PC-3 (cell line): ENCODE measurements around the gene DLEC1. TPM values are rescaled to one million over a fixed set of nuclear protein-coding genes. Genes with fewer than 3 reads are reported as not detected.

ENCODE experiments used
- ATAC-seq: fragments of 200-7000 bp; cut with Tn5 transposase; 2 replicates; pipeline ENCODE4 v1.9.1; 2020; ENCODE audit warnings: mild to moderate bottlenecking, moderate library complexity
- BruUV-seq: library from RNA; stranded (reverse); fragments of 400-500 nt; replicated peaks from 2 replicates; lab custom pipeline; 2021; lab: Mats Ljungman, UMichigan
- CTCF ChIA-PET: fragments of 300-600 bp; sonication (Branson Sonifier 250); formaldehyde crosslinking; loops from one replicate; lab custom pipeline; 2022; ENCODE audit warnings: antibody characterized with exemption; lab: Charles Lee
- POLR2A ChIA-PET: fragments of 300-600 bp; sonication (Branson Sonifier 250); formaldehyde crosslinking; loops from one replicate; lab custom pipeline; 2022; ENCODE audit warnings: antibody characterized with exemption; ENCODE audit not compliant: unreplicated experiment; lab: Charles Lee
- DNase-seq: peaks from one replicate; pipeline ENCODE4 v3.0.0-alpha.2; 2015
- H2AFZ ChIP-seq: fragments of 300-600 bp; sonication (generic); 2 replicates; pipeline ENCODE4 v1.6.0; 2016; ENCODE audit warnings: antibody characterized with exemption, low read length
- H3F3A ChIP-seq: fragments of 300-600 bp; sonication (generic); one replicate; pipeline ENCODE4 v1.6.0; 2017; ENCODE audit warnings: antibody characterized with exemption, low read length, control low read depth, mild to moderate bottlenecking; ENCODE audit not compliant: unreplicated experiment
- H3K27ac ChIP-seq: fragments of 300-600 bp; sonication (generic); 2 replicates; pipeline ENCODE4 v1.5.1; 2016; ENCODE audit warnings: mild to moderate bottlenecking, low read length
- H3K27me3 ChIP-seq: fragments of 300-600 bp; sonication (generic); 2 replicates; pipeline ENCODE4 v1.6.1; 2016; ENCODE audit warnings: low read length, mixed read lengths
- H3K36me3 ChIP-seq: fragments of 300-600 bp; sonication (generic); 2 replicates; pipeline ENCODE4 v1.6.1; 2016; ENCODE audit warnings: low read depth, mixed run types, low read length, mixed read lengths
- H3K4me1 ChIP-seq: fragments of 300-600 bp; sonication (generic); 2 replicates; pipeline ENCODE4 v1.5.1; 2016; ENCODE audit warnings: low read length; ENCODE audit not compliant: insufficient read depth
- H3K4me2 ChIP-seq: fragments of 300-600 bp; sonication (generic); 2 replicates; pipeline ENCODE4 v1.6.0; 2016; ENCODE audit warnings: low read length
- H3K4me3 ChIP-seq: fragments of 300-600 bp; sonication (generic); 2 replicates; pipeline ENCODE4 v1.5.1; 2016; ENCODE audit warnings: mild to moderate bottlenecking, low read length, mixed read lengths
- H3K79me2 ChIP-seq: fragments of 300-600 bp; sonication (generic); 2 replicates; pipeline ENCODE4 v1.6.1; 2017; ENCODE audit warnings: low read length, mixed read lengths
- H3K9ac ChIP-seq: fragments of 300-600 bp; sonication (generic); 2 replicates; pipeline ENCODE4 v1.6.0; 2016; ENCODE audit warnings: mild to moderate bottlenecking, low read length
- H3K9me2 ChIP-seq: fragments of 300-600 bp; sonication (generic); replicated peaks from 2 replicates; pipeline ENCODE4 v1.6.1; 2016; ENCODE audit warnings: mixed run types, low read length, mixed read lengths
- H3K9me3 ChIP-seq: fragments of 300-600 bp; sonication (generic); 2 replicates; pipeline ENCODE4 v1.6.1; 2016; ENCODE audit warnings: low read length, mixed read lengths
- H4K20me1 ChIP-seq: fragments of 300-600 bp; sonication (generic); 2 replicates; pipeline ENCODE4 v1.6.1; 2016; ENCODE audit warnings: low read length, mixed read lengths
- CTCF ChIP-seq: fragments of 300-600 bp; sonication (generic); conservative IDR thresholded peaks from 2 replicates; pipeline ENCODE4 v1.5.1; 2017; ENCODE audit warnings: antibody characterized with exemption, low read depth, mild to moderate bottlenecking, low read length
- EZH2 ChIP-seq: fragments of 300-600 bp; sonication (generic); IDR thresholded peaks from one replicate; pipeline ENCODE4 v1.6.1; 2017; ENCODE audit warnings: antibody characterized with exemption, mild to moderate bottlenecking, low read length; ENCODE audit not compliant: unreplicated experiment
- EZH2phosphoT487 ChIP-seq: fragments of 300-600 bp; sonication (generic); IDR thresholded peaks from 2 replicates; pipeline ENCODE4 v1.6.1; 2018; ENCODE audit warnings: mild to moderate bottlenecking, antibody characterized with exemption, low read length, borderline replicate concordance
- intact Hi-C: fragments of 100-400 bp; cut with micrococcal nuclease; formaldehyde crosslinking; loops from 2 replicates; pipeline ENCODE4 v1.9.0; 2023
- total RNA-seq: library from RNA; depleted of rRNA; stranded (reverse); fragments of >200 nt; gene quantifications from 2 replicates; pipeline ENCODE4 v1.2.3, GENCODE V29; 2014

Gene DLEC1
- total RNA-seq, 1 experiment from 2014 or later: not detected

GRCh38 chr3:38127611-38128302, 88.7 kb downstream of the DLEC1 start:
- Histone ChIP-seq H3K36me3 (peaks cover 85% of the 10 kb centered on the region), H3K79me2 (peaks cover 31% of the 10 kb centered on the region), H3K4me1 (peaks cover 33% of the 10 kb centered on the region), H4K20me1 (no peaks in the 10 kb centered on the region), H3K4me2 (no peak overlapping the region), H3K9me2 (no peaks in the 10 kb centered on the region), H3K4me3 (no peak overlapping the region), H3K9ac (no peak overlapping the region), H2AFZ (no peak overlapping the region), H3F3A (peaks cover 6% of the 10 kb centered on the region), H3K27ac (no peak overlapping the region), H3K27me3 (no peaks in the 10 kb centered on the region), H3K9me3 (no peaks in the 10 kb centered on the region)
- DNase-seq (no peak), ATAC-seq (peak; percentile 32; the same call in 1 of the 2 replicates)
- intact Hi-C loops: no loop called here
- BruUV-seq: no TSS peak
- POLR2A ChIA-PET: no interaction called here
- no peak for TF ChIP-seq EZH2phosphoT487
- CTCF ChIA-PET: no interaction called here

- peaks cover 38% of the 10 kb centered on the region for H3K4me1 ChIP-seq
- no peaks in the 10 kb centered on the region for H3K9me3 ChIP-seq
- intact Hi-C loops: no loop called here
- H3K9me2 ChIP-seq: no peaks in the 10 kb centered on the region
- no peaks in the 10 kb centered on the region for H4K20me1 ChIP-seq
- no peak for DNase-seq
- H3K27me3 ChIP-seq: no peaks in the 10 kb centered on the region
- BruUV-seq: no TSS peak
- peaks cover 7% of the 10 kb centered on the region for H3F3A ChIP-seq
- peaks cover 35% of the 10 kb centered on the region for H3K79me2 ChIP-seq
- H3K4me2 ChIP-seq: no peak overlapping the region
- ChIA-PET CTCF (no interaction called here), POLR2A (no interaction called here)
- TF ChIP-seq EZH2 (no peak), EZH2phosphoT487 (no peak), CTCF (no peak)
- H3K27ac ChIP-seq: no peak overlapping the region
- no peak overlapping the region for H2AFZ ChIP-seq
- ATAC-seq: no peak
- H3K4me3 ChIP-seq: no peak overlapping the region
- H3K36me3 ChIP-seq: peaks cover 83% of the 10 kb centered on the region
- no peak overlapping the region for H3K9ac ChIP-seq
Measured at GRCh38 chr3:38128303-38128655, 89.3 kb downstream of the DLEC1 start.

- no peaks in the 10 kb centered on the region for H3K27me3 ChIP-seq
- intact Hi-C loops: no loop called here
- DNase-seq: no peak
- H4K20me1 ChIP-seq: no peaks in the 10 kb centered on the region
- peaks cover 44% of the 10 kb centered on the region for H3K4me1 ChIP-seq
- H3K4me3 ChIP-seq: no peak overlapping the region
- ChIA-PET POLR2A (no interaction called here), CTCF (no interaction called here)
- H2AFZ ChIP-seq: no peak overlapping the region
- H3F3A ChIP-seq: peaks cover 7% of the 10 kb centered on the region
- TF ChIP-seq EZH2: no peak
- TF ChIP-seq CTCF: no peak
- no peak for TF ChIP-seq EZH2phosphoT487
- no TSS peak for BruUV-seq
- H3K4me2 ChIP-seq: no peak overlapping the region
- no peaks in the 10 kb centered on the region for H3K9me3 ChIP-seq
- no peak overlapping the region for H3K9ac ChIP-seq
- H3K9me2 ChIP-seq: no peaks in the 10 kb centered on the region
- H3K36me3 ChIP-seq: peaks cover 77% of the 10 kb centered on the region
- peaks cover 37% of the 10 kb centered on the region for H3K79me2 ChIP-seq
- no peak for ATAC-seq
- H3K27ac ChIP-seq: no peak overlapping the region
Measured at GRCh38 chr3:38129058-38129457, 90.0 kb downstream of the DLEC1 start.
